GM12878 (cell line): Measurements from ENCODE around the gene TEF. TPM values are rescaled to one million over a fixed set of nuclear protein-coding genes. Genes with fewer than 3 reads are reported as not detected.

ENCODE experiments used
- BCL11A ChIP-seq: IDR thresholded peaks from 2 replicates; pipeline ENCODE4 v1.6.1; 2011; ENCODE audit warnings: low read depth, low read length
- CBFB ChIP-seq: IDR thresholded peaks from 2 replicates; pipeline ENCODE4 v1.6.1; 2016; ENCODE audit warnings: antibody characterized with exemption, low read depth
- CBX3 ChIP-seq: fragments of 200-600 bp; sonication (generic); IDR thresholded peaks from 2 replicates; pipeline ENCODE4 v1.6.1; 2016; ENCODE audit warnings: low read depth, borderline replicate concordance
- CBX5 ChIP-seq: sonication (generic); IDR thresholded peaks from 2 replicates; pipeline ENCODE4 v1.6.1; 2016; ENCODE audit warnings: low read depth, moderate library complexity, mild to moderate bottlenecking, inconsistent platforms
- CHD1 ChIP-seq: IDR thresholded peaks from 2 replicates; pipeline ENCODE4 v1.6.1; 2012; ENCODE audit warnings: low read depth, low read length, improper control_type of control experiment
- EGR1 ChIP-seq, 2 experiments: IDR thresholded peaks; 1 replicate in 1 of 2; 2 replicates in 1 of 2; pipeline ENCODE4 v1.6.1; 2011 to 2012; ENCODE audit warnings: low read depth in 2 of 2, low read length in 2 of 2, borderline replicate concordance in 1 of 2, mild to moderate bottlenecking in 1 of 2, moderate library complexity in 1 of 2
- ETV6 ChIP-seq, 2 experiments: fragments of 450-650 bp in 1 of 2; IDR thresholded peaks in 1 of 2; conservative IDR thresholded peaks in 1 of 2; 2 replicates each; pipeline ENCODE4 v1.6.1; 2014; ENCODE audit warnings: antibody characterized with exemption in 1 of 2, borderline replicate concordance in 1 of 2, low read depth in 1 of 2, mild to moderate bottlenecking in 1 of 2, moderate library complexity in 1 of 2
- HDAC2 ChIP-seq: fragments of 200-600 bp; sonication (generic); IDR thresholded peaks from 2 replicates; pipeline ENCODE4 v1.6.1; 2017
- MYB ChIP-seq: fragments of 150-350 bp; IDR thresholded peaks from 2 replicates; pipeline ENCODE4 v1.6.1; 2014; ENCODE audit warnings: mild to moderate bottlenecking, low read depth, low read length, borderline replicate concordance
- NRF1 ChIP-seq: conservative IDR thresholded peaks from 2 replicates; pipeline ENCODE4 v1.6.1; 2011; ENCODE audit warnings: mild to moderate bottlenecking, low read depth, low read length, improper control_type of control experiment
- RAD21 ChIP-seq: IDR thresholded peaks from 2 replicates; pipeline ENCODE4 v1.6.1; 2011; ENCODE audit warnings: mild to moderate bottlenecking, low read depth, low read length, moderate library complexity; ENCODE audit not compliant: insufficient read depth
- TARDBP ChIP-seq: IDR thresholded peaks from 2 replicates; pipeline ENCODE4 v1.6.1; 2016; ENCODE audit warnings: borderline replicate concordance
- ZNF24 ChIP-seq: fragments of 450-650 bp; IDR thresholded peaks from 2 replicates; pipeline ENCODE4 v1.6.1; 2017; ENCODE audit warnings: antibody characterized with exemption, mild to moderate bottlenecking
- polyA plus RNA-seq, 11 experiments: library from polyadenylated mRNA; depleted of rRNA in 4 of 11; unstranded in 6 of 11; stranded (reverse) in 5 of 11; fragments of >200 nt; fragmentation: Nextera tagmentation in 4 of 11; fragmentation: Illumina TruSeq in 1 of 11; extraction: Ambion mirVana in 4 of 11; extraction: Trizol in 1 of 11; gene quantifications; 1 replicate in 1 of 11; 2 replicates in 10 of 11; pipeline versions ENCODE4 v1.2.1 to v1.2.3, GENCODE V29; 2011 to 2016; ENCODE audit warnings: inconsistent platforms in 2 of 11, missing spikeins in 2 of 11, low read depth in 1 of 11
- total RNA-seq, 4 experiments: library from RNA; depleted of rRNA in 3 of 4; stranded (reverse); fragments of >200 nt in 3 of 4; fragmentation: Illumina TruSeq in 1 of 4; extraction: Trizol in 1 of 4; gene quantifications; 2 replicates each; pipeline versions ENCODE4 v1.2.1 to v1.2.3, GENCODE V29; 2013 to 2021
- TF ChIP-seq, protein P1 (sequence below): fragments of 450-650 bp; IDR thresholded peaks from 2 replicates; pipeline ENCODE4 v1.6.1; 2016; ENCODE audit warnings: mild to moderate bottlenecking, moderate library complexity, borderline replicate concordance
- TF ChIP-seq, protein P2 (sequence below): IDR thresholded peaks from 2 replicates; pipeline ENCODE4 v1.6.1; 2011; ENCODE audit warnings: borderline replicate concordance, low read depth, mild to moderate bottlenecking, moderate library complexity, mixed read lengths, low read length; ENCODE audit not compliant: insufficient read depth; ENCODE audit errors: extremely low read length
- TF ChIP-seq, protein P3 (sequence below): fragments of 450-650 bp; formaldehyde crosslinking; IDR thresholded peaks from 2 replicates; pipeline ENCODE4 v1.4.0; 2022; ENCODE audit warnings: mild to moderate bottlenecking, moderate library complexity

TEF gene
- total and polyA plus RNA-seq, 10 of the 15 experiments (the other 5 are each of a cell fraction or from before 2014, with no cell fraction given) = 0.23 to 4.9 (median 3.2) TPM

DNA sequence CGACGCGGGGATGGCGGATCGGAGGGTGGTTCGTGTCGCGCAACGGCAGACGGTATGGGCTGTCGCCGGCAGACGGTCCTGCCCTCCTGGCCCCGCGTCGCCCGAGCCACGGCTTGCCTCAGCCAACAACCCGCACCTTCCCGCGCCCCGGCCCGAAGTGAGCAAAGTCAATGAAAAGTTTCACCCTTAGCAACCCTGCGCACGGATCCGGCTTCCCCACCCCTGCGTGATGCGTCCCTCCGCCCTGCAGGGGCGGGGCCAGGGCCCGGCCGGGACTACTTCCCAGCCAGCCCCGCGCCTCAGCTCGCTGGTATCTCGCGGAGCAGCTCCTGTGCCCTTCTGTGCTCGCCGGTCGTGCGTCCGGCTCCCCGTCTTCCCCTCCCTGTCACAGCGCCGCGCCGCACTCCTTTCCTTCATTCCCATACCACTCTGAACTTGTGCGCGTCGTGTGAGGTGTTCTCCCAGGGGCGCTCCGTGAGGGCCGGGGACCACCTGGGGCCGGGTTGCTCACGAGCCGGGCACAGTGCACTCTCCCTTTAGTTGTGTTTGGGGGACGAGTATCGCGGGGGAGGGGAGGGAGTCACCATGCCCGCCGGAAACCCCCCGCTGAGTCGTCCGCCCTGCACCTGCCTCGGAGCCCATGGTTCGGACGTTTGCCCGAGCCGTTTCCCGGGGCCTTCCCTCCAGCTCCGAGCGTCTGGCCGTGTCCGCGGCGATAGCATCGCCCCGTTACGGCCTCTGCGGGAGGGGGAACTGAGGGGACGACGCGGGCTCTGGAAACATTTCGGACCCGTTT is 65.1 kb downstream of the TEF start, which contains the start of gene TOB2 (continued):
- TF ChIP-seq CBX3 (no peak), CBFB (peak; percentile 86), ZNF24 (no peak; the same call in 1 of the 2 replicates), HDAC2 (no peak), CHD1 (0 out of 2 replicates have a peak, but pooled peaks have one; percentile 41), EGR1 (IDR thresholded peaks at IDR 0.05; ENCODE audit: borderline replicate concordance in 1 of 2, low read depth in 2 of 2, low read length in 2 of 2) (peak; percentile 50 to 72; a peak in 2 of 3 replicates), MYB (no peak), TARDBP (peak; percentile 95), RAD21 (no peak), NRF1 (no peak; the same call in 1 of the 2 replicates), BCL11A (0 out of 2 replicates have a peak, but pooled peaks have one; percentile 48), CBX5 (no peak), ETV6 (conservative IDR thresholded peaks at IDR 0.05 in 1 of 2, IDR thresholded peaks at IDR 0.05 in 1 of 2; ENCODE audit: borderline replicate concordance in 1 of 2, low read depth in 1 of 2) (peak in 1 of 2 experiments; percentile 54; a peak in 1 of 4 replicates)
- TF ChIP-seq, protein P1, sequence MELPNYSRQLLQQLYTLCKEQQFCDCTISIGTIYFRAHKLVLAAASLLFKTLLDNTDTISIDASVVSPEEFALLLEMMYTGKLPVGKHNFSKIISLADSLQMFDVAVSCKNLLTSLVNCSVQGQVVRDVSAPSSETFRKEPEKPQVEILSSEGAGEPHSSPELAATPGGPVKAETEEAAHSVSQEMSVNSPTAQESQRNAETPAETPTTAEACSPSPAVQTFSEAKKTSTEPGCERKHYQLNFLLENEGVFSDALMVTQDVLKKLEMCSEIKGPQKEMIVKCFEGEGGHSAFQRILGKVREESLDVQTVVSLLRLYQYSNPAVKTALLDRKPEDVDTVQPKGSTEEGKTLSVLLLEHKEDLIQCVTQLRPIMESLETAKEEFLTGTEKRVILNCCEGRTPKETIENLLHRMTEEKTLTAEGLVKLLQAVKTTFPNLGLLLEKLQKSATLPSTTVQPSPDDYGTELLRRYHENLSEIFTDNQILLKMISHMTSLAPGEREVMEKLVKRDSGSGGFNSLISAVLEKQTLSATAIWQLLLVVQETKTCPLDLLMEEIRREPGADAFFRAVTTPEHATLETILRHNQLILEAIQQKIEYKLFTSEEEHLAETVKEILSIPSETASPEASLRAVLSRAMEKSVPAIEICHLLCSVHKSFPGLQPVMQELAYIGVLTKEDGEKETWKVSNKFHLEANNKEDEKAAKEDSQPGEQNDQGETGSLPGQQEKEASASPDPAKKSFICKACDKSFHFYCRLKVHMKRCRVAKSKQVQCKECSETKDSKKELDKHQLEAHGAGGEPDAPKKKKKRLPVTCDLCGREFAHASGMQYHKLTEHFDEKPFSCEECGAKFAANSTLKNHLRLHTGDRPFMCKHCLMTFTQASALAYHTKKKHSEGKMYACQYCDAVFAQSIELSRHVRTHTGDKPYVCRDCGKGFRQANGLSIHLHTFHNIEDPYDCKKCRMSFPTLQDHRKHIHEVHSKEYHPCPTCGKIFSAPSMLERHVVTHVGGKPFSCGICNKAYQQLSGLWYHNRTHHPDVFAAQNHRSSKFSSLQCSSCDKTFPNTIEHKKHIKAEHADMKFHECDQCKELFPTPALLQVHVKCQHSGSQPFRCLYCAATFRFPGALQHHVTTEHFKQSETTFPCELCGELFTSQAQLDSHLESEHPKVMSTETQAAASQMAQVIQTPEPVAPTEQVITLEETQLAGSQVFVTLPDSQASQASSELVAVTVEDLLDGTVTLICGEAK = peak; percentile 76
- TF ChIP-seq, protein P2, sequence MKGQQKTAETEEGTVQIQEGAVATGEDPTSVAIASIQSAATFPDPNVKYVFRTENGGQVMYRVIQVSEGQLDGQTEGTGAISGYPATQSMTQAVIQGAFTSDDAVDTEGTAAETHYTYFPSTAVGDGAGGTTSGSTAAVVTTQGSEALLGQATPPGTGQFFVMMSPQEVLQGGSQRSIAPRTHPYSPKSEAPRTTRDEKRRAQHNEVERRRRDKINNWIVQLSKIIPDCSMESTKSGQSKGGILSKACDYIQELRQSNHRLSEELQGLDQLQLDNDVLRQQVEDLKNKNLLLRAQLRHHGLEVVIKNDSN = no peak
- TF ChIP-seq, protein P3, sequence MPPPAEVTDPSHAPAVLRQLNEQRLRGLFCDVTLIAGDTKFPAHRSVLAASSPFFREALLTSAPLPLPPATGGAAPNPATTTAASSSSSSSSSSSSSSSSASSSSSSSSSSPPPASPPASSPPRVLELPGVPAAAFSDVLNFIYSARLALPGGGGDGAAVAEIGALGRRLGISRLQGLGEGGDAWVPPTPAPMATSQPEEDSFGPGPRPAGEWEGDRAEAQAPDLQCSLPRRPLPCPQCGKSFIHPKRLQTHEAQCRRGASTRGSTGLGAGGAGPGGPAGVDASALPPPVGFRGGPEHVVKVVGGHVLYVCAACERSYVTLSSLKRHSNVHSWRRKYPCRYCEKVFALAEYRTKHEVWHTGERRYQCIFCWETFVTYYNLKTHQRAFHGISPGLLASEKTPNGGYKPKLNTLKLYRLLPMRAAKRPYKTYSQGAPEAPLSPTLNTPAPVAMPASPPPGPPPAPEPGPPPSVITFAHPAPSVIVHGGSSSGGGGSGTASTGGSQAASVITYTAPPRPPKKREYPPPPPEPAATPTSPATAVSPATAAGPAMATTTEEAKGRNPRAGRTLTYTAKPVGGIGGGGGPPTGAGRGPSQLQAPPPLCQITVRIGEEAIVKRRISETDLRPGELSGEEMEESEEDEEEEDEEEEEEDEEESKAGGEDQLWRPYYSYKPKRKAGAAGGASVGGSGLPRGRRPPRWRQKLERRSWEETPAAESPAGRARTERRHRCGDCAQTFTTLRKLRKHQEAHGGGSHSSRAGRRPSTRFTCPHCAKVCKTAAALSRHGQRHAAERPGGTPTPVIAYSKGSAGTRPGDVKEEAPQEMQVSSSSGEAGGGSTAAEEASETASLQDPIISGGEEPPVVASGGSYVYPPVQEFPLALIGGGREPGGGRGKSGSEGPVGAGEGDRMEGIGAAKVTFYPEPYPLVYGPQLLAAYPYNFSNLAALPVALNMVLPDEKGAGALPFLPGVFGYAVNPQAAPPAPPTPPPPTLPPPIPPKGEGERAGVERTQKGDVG (CRISPR knock-in tag) = no peak
